Activated CD4-positive, alpha-beta T cell treated with anti-CD3 and anti-CD28 coated beads for 1 hour (primary cell): ENCODE data around the gene PLXNB3.

Experiments
- DNase-seq: peaks from one replicate; pipeline ENCODE4 v3.0.0-alpha.2; 2020

The PLXNB3 gene

DNA sequence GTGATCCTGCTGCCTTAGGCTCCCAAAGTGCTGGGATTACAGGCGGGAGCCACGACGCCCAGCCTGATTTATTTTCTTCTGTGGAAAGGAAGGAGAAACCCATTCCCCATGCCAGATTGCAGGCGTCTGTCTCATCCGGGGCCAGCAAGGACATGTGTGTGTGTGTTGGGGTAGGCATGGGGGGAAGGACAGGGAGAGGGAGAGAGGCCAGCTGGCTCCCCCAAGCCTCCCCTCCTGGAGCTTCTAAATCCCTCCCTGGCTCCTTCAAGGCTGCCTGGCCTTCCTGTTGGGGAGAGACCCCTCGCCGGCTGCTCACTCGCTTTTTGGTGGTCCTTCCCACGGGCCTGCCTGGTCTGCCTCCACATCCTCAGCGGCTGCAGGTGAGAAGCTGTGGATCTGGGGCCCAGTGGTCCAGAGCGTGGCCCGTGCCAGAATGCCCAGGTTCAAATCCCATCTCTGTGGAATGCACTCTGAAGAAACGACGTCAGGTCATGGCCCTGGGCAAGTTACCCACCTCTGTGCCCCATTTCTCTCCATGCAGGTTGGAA, 1.3 kb upstream of the PLXNB3 start:
- no peak for DNase-seq

DNA sequence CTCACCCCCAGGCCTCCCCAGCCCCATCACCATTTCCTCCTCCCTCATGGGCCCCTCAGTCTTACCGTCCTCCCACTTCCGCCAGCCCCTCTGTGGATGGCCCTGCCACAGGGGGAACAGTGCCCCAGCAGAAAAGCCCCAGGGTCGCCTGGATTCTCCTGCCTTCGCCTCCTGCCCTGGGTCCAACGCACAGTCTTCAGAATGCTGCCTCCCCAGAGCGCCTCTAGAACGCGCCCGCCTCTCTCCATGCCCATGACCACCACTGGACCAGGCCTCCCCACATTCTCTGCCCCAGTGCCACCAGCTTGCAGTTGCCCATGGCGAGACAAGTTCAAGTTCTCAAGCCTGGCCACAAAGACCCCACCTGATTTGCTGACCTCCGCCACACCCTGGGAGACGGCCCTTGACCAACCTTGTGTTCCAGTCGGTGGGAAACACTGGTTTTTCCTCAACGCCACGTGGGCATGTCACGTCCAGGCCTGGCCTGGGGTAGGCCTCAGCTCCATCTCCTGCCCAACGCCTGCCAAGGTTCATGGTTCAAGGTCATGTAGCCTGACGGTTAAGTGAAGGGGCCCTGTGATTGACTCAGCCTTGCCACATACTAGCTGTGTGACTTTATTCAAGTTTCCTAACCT, 634 bp upstream of the PLXNB3 start:
- DNase-seq = no peak

DNA sequence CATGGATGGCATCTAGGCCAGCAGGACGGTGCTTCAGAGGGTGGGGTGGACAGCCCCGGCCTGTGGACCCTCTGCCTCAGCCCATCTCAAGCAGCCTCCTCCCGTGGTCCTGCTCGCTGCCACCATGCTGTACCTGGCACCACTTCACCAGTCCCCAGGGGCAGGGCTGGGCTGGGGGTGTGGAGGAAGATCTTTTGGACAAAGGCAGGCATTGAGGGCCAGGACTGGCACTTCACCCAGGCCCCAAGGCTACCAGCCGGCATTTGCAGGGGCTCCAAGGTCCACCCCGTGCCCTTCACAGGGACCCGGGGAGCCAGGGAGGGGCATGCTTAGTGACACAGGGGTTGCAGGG, 713 bp downstream of the PLXNB3 start:
- DNase-seq = no peak

DNA sequence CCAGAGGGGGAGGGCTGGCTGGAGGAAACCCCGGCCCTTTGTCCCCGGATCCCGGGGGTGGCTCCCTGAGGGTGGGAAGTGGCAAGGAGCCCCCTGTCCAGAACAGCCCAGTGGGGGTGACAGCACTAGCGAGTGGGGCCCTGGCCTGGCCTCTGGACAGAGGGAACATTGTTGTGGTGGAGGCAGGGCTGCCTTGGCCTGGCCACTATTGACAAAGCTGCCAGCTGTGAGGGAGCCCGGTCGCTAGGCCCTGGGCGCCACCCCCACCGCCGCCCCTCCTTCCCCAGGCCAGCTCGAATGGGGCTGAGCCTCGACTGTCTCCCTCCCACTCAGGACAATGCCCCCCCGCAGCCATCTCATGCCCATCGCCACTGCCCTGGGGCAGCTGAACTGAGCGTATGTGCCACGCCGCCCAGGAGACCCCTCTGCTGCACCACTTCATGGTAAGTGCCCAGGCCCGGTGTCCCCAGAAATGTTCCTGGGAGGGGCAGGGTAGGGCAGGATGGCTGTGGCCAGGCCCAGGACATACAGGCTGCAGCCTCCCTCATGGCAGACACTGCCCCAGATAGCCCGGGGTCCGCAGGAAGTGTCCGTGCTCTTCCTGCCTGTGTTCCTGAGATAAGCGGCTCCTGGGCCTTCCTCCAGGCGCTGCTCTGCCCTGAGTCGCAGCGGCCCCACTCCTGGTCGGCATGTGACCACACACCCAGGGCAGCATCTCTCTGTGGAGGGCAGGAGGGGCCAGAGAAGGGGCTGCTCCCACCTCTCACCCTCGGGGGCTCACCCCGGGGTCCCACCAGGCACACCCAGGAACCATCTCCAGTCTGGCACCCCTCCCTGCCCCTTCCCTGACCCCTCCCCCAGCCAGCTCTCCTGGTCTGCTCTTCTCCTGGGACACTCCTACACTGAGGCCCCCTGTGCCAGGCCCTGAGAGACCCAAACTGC, 1.4 kb downstream of the PLXNB3 start:
- no peak for DNase-seq

DNA sequence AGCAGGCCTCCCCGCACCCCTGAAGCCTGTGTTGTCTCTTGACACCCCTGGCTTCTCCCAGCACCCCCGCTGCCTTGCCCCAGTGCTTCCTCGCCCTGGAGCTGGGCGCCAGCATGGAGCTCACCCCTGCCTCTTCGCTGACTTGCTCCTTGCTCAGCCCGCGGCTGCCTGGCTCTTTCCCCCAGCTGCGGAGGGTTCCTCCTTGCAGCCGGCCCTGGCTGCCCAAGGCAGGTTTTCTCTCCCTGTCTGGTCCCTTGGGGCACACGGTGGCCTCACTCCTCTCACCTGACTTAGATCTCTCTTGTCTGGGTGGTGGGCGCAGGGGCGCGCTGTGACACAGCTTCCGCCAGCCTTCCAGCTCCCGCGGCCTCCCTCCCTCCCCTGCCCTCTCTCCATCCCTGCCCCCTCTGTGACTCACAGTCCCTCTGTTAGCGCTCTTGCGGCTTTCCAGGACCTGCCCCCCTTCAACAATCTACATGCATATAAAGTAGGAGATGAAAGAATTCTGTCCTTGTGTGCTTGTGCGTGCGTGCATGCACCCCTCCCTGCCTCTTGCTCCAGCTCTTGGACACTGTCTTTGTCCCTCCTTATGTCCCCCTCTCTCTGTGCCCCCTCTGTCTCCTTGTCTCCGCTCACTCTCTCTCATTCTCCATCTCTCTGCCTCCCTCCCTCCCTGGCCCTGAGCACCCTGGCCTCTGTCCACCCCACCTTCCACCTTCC, 2.2 kb downstream of the PLXNB3 start:
- no peak for DNase-seq

DNA sequence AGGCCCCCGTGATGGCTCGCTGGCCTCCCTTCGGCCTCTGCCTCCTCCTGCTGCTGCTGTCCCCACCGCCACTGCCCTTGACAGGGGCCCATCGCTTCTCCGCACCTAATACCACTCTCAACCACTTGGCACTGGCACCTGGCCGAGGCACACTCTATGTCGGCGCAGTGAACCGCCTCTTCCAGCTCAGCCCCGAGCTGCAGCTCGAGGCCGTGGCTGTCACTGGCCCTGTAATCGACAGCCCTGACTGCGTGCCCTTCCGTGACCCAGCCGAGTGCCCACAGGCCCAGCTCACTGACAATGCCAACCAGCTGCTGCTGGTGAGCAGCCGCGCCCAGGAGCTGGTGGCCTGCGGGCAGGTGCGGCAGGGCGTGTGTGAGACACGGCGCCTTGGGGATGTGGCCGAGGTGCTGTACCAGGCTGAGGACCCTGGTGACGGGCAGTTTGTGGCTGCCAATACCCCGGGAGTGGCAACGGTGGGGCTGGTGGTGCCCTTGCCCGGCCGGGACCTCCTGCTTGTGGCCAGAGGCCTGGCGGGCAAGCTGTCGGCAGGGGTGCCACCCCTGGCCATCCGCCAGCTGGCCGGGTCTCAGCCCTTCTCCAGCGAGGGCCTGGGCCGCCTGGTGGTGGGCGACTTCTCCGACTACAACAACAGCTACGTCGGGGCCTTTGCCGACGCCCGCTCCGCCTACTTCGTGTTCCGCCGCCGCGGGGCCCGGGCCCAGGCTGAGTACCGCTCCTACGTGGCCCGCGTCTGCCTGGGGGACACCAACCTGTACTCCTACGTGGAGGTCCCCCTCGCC, 3.0 kb downstream of the PLXNB3 start:
- no peak for DNase-seq

DNA sequence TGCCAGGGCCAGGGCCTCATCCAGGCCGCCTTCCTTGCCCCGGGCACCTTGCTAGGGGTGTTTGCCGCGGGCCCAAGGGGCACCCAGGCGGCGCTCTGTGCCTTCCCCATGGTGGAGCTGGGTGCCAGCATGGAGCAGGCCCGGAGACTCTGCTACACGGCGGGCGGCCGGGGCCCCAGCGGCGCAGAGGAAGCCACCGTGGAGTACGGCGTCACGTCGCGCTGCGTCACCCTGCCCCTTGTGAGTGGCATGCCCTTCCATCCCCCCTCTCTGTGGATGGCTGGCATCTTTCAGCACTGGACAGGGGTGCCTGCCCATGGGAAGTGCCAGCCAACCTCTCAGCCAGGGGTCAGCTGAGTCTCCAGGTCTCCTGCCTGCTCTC, 3.6 kb downstream of the PLXNB3 start:
- DNase-seq = no peak

DNA sequence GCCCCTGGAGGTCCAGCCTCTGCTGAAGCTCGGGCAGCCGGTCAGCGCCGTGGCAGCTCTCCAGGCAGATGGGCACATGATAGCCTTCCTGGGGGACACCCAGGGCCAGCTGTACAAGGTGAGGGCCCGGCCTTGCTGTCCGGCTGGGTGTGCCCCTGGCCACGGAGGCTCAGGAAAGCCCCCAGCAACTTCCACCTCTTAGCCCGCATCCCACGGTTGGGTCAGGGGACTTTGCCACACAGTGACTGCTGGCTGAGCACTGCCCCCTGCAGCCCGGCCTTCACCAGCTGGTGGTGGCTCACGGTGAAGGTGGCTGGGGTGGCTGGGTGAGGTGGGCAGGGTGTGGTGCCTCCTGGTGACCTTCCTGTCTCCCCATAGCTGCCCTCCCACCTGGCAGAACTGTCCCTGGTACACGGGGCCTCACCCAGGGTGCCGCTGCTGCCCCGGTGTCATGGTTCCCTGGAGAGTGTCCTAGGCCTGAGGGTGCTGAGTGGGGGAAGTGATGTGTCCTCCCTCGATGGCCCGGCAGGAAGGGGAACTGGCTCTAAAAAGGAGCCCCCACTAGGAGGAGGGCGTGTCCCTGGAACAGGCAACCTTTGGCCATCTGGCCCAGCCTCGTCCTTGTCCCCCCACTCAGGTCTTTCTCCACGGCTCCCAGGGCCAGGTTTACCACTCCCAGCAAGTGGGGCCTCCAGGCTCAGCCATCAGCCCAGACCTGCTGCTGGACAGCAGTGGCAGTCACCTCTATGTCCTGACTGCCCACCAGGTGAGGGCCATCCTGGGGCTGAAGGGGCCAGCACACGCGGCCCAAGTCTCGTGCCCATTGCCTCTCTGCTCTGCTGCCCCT, 4.5 kb downstream of the PLXNB3 start:
- no peak for DNase-seq

DNA sequence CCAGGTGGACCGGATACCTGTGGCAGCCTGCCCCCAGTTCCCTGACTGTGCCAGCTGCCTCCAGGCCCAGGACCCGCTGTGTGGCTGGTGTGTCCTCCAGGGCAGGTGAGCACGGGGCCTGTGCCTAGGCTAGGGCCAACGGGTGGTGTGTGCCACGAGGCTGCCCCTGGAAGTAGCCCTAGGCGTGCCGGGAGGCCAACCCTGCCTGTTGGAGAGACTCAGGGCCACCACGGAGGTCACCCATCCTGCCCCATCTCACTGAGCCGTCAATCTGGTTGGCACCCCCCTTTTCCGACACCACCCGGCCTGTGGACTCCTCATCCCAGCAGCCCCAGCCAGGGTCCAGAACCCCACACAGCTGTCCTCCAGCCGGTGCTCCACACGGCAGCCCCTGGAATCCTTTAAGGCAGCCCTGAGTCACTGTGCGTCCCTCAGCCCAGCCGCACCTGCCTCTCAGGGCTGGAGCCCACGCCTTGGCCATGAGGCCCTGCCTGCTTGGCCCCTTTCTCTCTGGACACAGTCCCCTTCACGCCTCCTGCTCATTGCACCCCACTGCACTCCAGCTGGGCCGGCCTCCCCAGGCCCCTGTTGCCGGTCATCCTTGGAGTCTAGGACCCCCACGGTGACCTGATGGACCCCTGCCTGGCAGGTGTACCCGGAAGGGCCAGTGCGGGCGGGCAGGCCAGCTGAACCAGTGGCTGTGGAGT, 5.3 kb downstream of the PLXNB3 start:
- DNase-seq = no peak

DNA sequence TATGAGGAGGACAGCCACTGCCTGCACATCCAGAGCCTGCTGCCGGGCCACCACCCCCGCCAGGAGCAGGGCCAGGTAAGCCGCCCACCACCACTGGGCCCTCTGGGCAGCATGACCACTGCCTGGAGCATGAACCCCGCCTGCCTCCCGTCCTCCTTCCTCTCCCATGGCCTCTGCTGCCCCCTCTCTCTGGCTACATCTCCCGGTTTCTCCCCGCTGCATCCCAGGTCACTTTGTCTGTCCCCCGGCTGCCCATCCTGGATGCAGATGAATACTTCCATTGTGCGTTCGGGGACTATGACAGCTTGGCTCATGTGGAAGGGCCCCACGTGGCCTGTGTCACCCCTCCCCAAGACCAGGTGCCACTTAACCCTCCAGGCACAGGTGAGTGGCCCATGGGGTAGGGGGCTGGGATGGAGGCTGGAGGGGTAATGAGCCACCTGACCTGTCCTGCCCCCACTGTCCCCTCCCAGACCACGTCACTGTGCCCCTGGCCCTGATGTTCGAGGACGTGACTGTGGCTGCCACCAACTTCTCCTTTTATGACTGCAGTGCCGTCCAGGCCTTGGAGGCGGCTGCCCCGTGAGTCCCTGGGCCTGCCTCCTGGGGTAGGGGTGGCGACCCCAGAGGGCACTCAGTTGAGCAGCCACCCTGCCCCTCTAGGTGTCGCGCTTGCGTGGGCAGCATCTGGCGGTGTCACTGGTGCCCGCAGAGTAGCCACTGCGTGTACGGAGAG, 6.0 kb downstream of the PLXNB3 start:
- DNase-seq = no peak

DNA sequence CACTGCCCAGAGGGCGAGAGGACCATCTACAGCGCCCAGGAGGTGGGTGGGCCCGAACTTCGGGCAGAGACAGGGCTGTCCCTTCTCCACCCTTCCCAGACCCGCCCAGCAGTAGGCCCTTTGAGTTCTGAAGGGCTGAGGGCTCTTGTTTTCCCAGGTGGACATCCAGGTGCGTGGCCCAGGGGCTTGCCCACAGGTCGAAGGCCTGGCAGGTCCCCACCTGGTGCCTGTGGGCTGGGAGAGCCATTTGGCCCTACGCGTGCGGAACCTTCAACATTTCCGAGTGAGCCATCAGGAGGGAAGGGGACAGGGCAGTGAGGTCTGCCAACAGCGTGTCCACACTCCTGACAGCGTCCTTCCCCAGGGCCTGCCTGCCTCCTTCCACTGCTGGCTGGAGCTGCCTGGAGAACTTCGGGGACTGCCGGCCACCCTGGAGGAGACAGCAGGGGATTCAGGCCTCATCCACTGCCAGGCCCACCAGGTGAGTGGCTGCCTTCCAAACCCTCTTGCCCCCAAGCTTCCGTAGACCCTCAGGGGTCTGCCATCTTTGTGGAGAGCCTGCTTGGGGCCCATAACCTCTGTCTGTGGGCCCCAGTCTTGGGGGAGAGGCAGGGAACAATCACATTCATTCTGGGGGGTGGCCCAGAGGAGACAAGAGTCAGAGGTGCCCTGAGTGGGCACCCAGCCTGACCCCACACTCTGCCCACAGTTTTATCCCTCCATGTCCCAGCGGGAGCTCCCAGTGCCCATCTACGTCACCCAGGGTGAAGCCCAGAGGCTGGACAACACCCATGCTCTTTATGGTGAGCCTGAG, 6.8 kb downstream of the PLXNB3 start:
- no peak for DNase-seq

DNA sequence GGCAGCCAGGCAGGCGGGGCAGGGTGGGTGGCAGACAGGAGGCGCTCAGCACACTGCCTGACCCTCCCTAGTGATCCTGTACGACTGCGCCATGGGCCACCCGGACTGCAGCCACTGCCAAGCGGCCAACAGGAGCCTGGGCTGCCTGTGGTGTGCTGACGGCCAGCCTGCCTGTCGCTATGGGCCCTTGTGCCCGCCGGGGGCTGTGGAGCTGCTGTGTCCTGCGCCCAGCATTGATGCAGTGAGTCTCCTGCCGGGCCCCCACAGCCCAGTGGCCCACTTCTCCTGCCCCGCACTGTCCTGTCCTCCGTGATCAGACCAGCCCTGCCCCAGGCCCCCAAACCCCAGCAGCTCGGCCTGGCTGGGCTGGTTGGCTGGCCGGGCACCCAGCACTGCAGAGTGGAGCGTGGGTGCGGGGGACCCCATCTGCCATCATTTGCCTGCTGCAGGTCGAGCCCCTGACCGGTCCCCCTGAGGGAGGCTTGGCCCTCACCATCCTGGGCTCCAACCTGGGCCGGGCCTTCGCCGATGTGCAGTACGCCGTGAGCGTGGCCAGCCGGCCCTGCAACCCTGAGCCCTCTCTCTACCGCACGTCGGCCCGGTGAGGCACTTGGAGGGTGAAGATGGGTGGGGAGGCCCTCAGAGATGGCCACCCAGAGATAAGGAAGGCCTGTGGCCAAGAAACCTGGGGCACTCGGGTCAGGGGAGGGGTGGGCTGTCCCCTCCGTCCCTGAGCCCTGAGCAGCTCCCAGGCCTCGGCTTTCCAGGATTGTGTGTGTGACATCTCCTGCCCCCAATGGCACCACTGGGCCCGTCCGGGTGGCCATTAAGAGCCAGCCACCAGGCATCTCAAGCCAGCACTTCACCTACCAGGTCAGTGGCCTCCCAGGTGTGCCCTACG, 7.6 kb downstream of the PLXNB3 start:
- no peak for DNase-seq

DNA sequence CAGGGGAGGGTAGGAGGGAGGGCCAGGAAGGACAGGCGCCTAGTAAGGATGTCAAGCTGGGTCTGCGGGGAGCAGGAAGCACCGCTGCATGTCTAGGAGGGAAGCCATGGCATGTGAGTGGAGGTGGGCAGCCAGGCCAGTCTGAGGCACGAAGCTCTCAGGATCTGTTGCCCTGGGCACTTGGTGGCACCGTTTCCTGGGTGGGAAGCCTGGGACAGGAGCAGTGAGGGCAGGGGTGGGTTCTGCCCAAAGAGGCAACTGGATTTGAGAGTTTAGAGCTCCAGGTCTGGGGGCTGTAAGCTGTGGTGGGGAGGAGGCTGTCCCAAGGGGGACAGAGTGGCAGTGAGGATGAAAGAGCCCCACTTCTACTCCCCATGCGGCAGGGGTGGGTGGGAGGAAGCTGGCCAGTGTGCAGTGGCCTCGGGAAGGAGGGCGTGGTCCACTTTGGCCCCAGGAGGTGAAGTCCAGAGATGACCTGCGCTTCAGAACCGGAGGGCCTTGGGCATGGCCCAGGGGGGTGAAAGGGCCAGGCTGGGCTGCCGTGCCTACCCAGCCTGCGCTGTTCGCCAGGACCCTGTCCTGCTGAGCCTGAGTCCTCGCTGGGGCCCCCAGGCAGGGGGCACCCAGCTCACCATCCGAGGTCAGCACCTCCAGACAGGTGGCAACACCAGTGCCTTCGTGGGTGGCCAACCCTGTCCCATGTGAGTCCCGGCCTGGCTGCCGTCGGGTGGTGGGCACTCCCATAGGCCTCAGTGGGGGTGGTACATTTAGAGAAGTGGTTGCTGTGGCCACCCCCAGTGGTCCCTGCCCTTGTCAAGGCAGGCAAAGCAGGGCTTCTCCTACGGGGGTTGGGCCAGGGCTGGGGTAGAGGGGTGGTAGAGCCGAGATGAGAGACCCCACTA, 8.5 kb downstream of the PLXNB3 start:
- DNase-seq = no peak

DNA sequence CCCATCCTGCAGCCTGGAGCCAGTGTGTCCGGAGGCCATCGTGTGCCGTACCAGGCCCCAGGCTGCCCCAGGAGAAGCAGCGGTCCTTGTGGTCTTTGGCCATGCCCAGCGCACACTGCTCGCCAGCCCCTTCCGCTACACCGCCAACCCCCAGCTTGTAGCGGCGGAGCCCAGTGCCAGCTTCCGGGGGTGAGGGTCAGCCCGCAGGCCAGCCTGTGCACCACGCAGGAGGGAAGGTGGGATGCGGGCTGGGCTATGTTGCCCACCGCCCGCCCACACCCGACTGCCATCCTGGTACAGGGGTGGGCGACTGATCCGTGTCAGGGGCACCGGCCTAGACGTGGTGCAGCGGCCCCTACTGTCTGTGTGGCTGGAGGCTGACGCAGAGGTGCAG, 9.2 kb downstream of the PLXNB3 start:
- DNase-seq = no peak

DNA sequence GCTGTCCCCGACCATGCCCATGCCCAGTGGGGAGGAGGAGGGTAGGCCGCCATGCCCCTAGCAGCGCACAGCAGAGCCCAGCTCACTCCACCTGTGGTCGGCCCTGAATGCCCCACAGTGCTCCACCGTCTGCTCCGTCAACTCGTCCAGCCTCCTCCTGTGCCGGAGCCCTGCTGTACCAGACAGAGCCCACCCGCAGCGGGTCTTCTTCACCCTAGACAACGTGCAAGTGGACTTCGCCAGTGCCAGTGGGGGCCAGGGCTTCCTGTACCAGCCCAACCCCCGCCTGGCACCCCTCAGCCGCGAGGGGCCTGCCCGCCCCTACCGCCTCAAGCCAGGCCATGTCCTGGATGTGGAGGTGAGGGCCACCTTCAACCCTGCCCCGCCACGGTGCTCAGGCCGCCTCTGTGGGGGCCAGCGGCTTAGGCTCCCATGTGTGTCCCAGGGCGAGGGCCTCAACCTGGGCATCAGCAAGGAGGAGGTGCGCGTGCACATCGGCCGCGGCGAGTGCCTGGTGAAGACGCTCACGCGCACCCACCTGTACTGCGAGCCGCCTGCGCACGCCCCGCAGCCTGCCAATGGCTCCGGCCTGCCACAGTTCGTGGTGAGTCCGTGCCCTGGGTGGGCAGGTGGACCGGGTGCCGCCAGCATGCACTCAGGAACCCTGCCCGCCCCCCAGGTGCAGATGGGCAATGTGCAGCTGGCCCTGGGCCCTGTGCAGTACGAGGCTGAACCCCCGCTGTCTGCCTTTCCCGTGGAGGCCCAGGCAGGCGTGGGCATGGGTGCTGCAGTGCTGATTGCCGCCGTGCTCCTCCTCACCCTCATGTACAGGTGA, 9.9 kb downstream of the PLXNB3 start:
- no peak for DNase-seq

DNA sequence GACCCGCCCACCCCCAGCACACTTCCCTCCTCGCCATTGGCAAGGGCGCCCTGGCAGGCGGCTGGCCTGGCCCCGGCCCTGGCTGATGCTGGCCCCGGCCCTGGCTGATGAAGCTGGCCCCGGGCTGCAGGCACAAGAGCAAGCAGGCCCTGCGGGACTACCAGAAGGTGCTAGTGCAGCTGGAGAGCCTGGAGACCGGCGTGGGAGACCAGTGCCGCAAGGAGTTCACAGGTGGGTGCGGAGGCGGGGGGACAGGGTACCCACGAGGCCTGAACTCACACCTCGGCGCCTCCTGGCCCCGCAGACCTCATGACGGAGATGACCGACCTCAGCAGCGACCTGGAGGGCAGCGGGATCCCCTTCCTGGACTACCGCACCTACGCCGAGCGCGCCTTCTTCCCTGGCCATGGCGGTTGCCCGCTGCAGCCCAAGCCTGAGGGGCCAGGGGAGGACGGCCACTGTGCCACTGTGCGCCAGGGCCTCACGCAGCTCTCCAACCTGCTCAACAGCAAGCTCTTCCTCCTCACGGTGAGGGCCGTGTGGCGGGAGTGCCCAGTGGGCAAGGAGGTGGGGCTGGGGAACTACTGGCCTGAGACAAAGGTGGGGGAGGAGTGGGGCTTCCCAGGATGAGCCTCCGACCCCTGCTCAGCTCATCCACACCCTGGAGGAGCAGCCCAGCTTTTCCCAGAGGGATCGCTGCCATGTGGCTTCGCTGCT, 10.7 kb downstream of the PLXNB3 start:
- no peak for DNase-seq
